HepG2 (cell line): ENCODE results near the gene DHX8. TPM values are rescaled to one million over a fixed set of nuclear protein-coding genes. Genes with fewer than 3 reads are reported as not detected.

Experiments
- E2F2 ChIP-seq: sonication (generic); formaldehyde crosslinking; IDR thresholded peaks from 2 replicates; pipeline ENCODE4 v1.4.0; 2020; ENCODE audit warnings: missing genetic modification reagents, borderline replicate concordance
- ELF4 ChIP-seq: sonication (generic); formaldehyde crosslinking; IDR thresholded peaks from 2 replicates; pipeline ENCODE4 v1.5.0; 2020; ENCODE audit warnings: missing genetic modification reagents, mild to moderate bottlenecking, moderate library complexity, borderline replicate concordance
- ETS1 ChIP-seq: sonication (generic); formaldehyde crosslinking; IDR thresholded peaks from 2 replicates; pipeline ENCODE4 v1.4.0; 2020; ENCODE audit warnings: missing genetic modification reagents
- EZH2 ChIP-seq: conservative IDR thresholded peaks from 2 replicates; pipeline ENCODE4 v1.6.1; 2012; ENCODE audit warnings: mild to moderate bottlenecking, low read depth, low read length, moderate library complexity
- FOXA1 ChIP-seq, 2 experiments: fragments of 450-650 bp in 1 of 2; sonication (generic) in 1 of 2; formaldehyde crosslinking in 1 of 2; IDR thresholded peaks; 2 replicates each; pipeline versions ENCODE4 v1.4.0 to v1.6.1; 2016 to 2020; ENCODE audit warnings: missing genetic modification reagents in 1 of 2
- GTF3A ChIP-seq: sonication (generic); formaldehyde crosslinking; conservative IDR thresholded peaks from 2 replicates; pipeline ENCODE4 v1.4.0; 2020; ENCODE audit warnings: mild to moderate bottlenecking, missing genetic modification reagents
- HNF4G ChIP-seq, 2 experiments: sonication (generic) in 1 of 2; formaldehyde crosslinking in 1 of 2; IDR thresholded peaks; 2 replicates each; pipeline versions ENCODE4 v1.4.0 to v1.6.1; 2011 to 2020; ENCODE audit warnings: borderline replicate concordance in 2 of 2, low read depth in 2 of 2, mild to moderate bottlenecking in 2 of 2, low read length in 1 of 2, missing genetic modification reagents in 1 of 2, moderate library complexity in 1 of 2
- KLF6 ChIP-seq: IDR thresholded peaks from 2 replicates; pipeline ENCODE4 v1.8.0; 2016; ENCODE audit warnings: missing biosample characterization, missing genetic modification reagents
- PPARG ChIP-seq: conservative IDR thresholded peaks from 2 replicates; pipeline ENCODE4 v1.6.1; 2016; ENCODE audit warnings: missing biosample characterization, missing genetic modification reagents
- PRPF4 ChIP-seq: fragments of 200-400 bp; formaldehyde crosslinking; IDR thresholded peaks from 2 replicates; pipeline ENCODE4 v1.6.1; 2016; ENCODE audit warnings: low read length, low read depth; ENCODE audit not compliant: poor library complexity, severe bottlenecking
- SOX6 ChIP-seq, 2 experiments: fragments of 450-650 bp in 1 of 2; sonication (generic) in 1 of 2; formaldehyde crosslinking in 1 of 2; IDR thresholded peaks; 2 replicates each; pipeline versions ENCODE4 v1.4.0 to v1.6.1; 2017 to 2020; ENCODE audit warnings: antibody characterized with exemption in 1 of 2, mild to moderate bottlenecking in 1 of 2, missing genetic modification reagents in 1 of 2
- SP4 ChIP-seq: sonication (generic); formaldehyde crosslinking; IDR thresholded peaks from 2 replicates; pipeline ENCODE4 v1.8.1; 2023; ENCODE audit warnings: mild to moderate bottlenecking, missing genetic modification reagents
- ZMAT3 ChIP-seq: sonication (generic); formaldehyde crosslinking; conservative IDR thresholded peaks from 2 replicates; pipeline ENCODE4 v1.7.0; 2021; ENCODE audit warnings: missing genetic modification reagents
- polyA plus RNA-seq, 8 experiments: library from polyadenylated mRNA; depleted of rRNA in 3 of 8; stranded (reverse) in 7 of 8; unstranded in 1 of 8; fragments of >200 nt; fragmentation: Illumina TruSeq in 4 of 8; extraction: Trizol in 4 of 8; gene quantifications; 2 replicates each; pipeline versions ENCODE4 v1.2.1 to v1.2.3, GENCODE V29; 2011 to 2016; ENCODE audit warnings: low read depth in 4 of 8, missing spikeins in 1 of 8, mixed read lengths in 1 of 8; ENCODE audit not compliant: insufficient read depth in 1 of 8
- total RNA-seq, 5 experiments: library from RNA; depleted of rRNA; stranded (reverse); fragments of >200 nt; fragmentation: Illumina TruSeq; extraction: Trizol; gene quantifications; 2 replicates each; pipeline ENCODE4 v1.2.3, GENCODE V29; 2016; ENCODE audit warnings: low read depth in 1 of 5
- TF ChIP-seq, protein P1 (sequence below): sonication (generic); formaldehyde crosslinking; IDR thresholded peaks from 2 replicates; pipeline ENCODE4; 2020; ENCODE audit warnings: missing genetic modification reagents, mild to moderate bottlenecking, borderline replicate concordance
- TF ChIP-seq, protein P2 (sequence below): sonication (generic); formaldehyde crosslinking; IDR thresholded peaks from 2 replicates; pipeline ENCODE4 v1.4.0; 2020; ENCODE audit warnings: missing genetic modification reagents
- TF ChIP-seq, protein P3 (sequence below): sonication (generic); formaldehyde crosslinking; IDR thresholded peaks from 2 replicates; pipeline ENCODE4 v1.4.0; 2020; ENCODE audit warnings: missing genetic modification reagents
- TF ChIP-seq, protein P4 (sequence below): sonication (generic); formaldehyde crosslinking; IDR thresholded peaks from 2 replicates; pipeline ENCODE4 v1.5.0; 2020; ENCODE audit warnings: missing genetic modification reagents

DHX8 gene
- total and polyA plus RNA-seq, 2 of the 13 experiments (the other 11 are each of a cell fraction or from before 2014, with no cell fraction given) = 24.8 to 48.9 TPM

GRCh38 chr17:43531082-43531378 lies 47.3 kb downstream of the DHX8 start (continued):
- TF ChIP-seq, protein P1, sequence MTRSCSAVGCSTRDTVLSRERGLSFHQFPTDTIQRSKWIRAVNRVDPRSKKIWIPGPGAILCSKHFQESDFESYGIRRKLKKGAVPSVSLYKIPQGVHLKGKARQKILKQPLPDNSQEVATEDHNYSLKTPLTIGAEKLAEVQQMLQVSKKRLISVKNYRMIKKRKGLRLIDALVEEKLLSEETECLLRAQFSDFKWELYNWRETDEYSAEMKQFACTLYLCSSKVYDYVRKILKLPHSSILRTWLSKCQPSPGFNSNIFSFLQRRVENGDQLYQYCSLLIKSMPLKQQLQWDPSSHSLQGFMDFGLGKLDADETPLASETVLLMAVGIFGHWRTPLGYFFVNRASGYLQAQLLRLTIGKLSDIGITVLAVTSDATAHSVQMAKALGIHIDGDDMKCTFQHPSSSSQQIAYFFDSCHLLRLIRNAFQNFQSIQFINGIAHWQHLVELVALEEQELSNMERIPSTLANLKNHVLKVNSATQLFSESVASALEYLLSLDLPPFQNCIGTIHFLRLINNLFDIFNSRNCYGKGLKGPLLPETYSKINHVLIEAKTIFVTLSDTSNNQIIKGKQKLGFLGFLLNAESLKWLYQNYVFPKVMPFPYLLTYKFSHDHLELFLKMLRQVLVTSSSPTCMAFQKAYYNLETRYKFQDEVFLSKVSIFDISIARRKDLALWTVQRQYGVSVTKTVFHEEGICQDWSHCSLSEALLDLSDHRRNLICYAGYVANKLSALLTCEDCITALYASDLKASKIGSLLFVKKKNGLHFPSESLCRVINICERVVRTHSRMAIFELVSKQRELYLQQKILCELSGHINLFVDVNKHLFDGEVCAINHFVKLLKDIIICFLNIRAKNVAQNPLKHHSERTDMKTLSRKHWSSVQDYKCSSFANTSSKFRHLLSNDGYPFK (CRISPR knock-in tag) = no peak
- TF ChIP-seq PPARG (no peak; the same call in 1 of the 2 replicates), HNF4G (IDR thresholded peaks at IDR 0.05; ENCODE audit: borderline replicate concordance, low read depth, low read length) (no peak), HNF4G (CRISPR knock-in tag; IDR thresholded peaks at IDR 0.05; ENCODE audit: borderline replicate concordance, low read depth) (0 out of 2 replicates have a peak, but pooled peaks have one; percentile 4), ZMAT3 (CRISPR knock-in tag) (no peak), FOXA1 (IDR thresholded peaks at IDR 0.05) (no peak), FOXA1 (CRISPR knock-in tag; IDR thresholded peaks at IDR 0.05) (no peak), E2F2 (CRISPR knock-in tag) (no peak), PRPF4 (no peak), ETS1 (no peak), SOX6 (IDR thresholded peaks at IDR 0.05) (no peak), SOX6 (CRISPR knock-in tag; IDR thresholded peaks at IDR 0.05) (peak; percentile 34), KLF6 (no peak), ELF4 (CRISPR knock-in tag) (peak; percentile 76; the same call in 1 of the 2 replicates), SP4 (CRISPR knock-in tag) (no peak), EZH2 (no peak), GTF3A (CRISPR knock-in tag) (0 out of 2 replicates have a peak, but pooled peaks have one; percentile 25)
- TF ChIP-seq, protein P2, sequence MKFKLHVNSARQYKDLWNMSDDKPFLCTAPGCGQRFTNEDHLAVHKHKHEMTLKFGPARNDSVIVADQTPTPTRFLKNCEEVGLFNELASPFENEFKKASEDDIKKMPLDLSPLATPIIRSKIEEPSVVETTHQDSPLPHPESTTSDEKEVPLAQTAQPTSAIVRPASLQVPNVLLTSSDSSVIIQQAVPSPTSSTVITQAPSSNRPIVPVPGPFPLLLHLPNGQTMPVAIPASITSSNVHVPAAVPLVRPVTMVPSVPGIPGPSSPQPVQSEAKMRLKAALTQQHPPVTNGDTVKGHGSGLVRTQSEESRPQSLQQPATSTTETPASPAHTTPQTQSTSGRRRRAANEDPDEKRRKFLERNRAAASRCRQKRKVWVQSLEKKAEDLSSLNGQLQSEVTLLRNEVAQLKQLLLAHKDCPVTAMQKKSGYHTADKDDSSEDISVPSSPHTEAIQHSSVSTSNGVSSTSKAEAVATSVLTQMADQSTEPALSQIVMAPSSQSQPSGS = no peak
- TF ChIP-seq, protein P3, sequence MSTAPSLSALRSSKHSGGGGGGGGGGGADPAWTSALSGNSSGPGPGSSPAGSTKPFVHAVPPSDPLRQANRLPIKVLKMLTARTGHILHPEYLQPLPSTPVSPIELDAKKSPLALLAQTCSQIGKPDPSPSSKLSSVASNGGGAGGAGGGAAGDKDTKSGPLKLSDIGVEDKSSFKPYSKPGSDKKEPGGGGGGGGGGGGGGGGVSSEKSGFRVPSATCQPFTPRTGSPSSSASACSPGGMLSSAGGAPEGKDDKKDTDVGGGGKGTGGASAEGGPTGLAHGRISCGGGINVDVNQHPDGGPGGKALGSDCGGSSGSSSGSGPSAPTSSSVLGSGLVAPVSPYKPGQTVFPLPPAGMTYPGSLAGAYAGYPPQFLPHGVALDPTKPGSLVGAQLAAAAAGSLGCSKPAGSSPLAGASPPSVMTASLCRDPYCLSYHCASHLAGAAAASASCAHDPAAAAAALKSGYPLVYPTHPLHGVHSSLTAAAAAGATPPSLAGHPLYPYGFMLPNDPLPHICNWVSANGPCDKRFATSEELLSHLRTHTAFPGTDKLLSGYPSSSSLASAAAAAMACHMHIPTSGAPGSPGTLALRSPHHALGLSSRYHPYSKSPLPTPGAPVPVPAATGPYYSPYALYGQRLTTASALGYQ (CRISPR knock-in tag) = no peak
- TF ChIP-seq, protein P4, sequence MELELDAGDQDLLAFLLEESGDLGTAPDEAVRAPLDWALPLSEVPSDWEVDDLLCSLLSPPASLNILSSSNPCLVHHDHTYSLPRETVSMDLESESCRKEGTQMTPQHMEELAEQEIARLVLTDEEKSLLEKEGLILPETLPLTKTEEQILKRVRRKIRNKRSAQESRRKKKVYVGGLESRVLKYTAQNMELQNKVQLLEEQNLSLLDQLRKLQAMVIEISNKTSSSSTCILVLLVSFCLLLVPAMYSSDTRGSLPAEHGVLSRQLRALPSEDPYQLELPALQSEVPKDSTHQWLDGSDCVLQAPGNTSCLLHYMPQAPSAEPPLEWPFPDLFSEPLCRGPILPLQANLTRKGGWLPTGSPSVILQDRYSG (CRISPR knock-in tag) = no peak
